ENCODE measurements around the gene TMEM209.
A peak's percentile ranks its signal among the peaks of the same experiment; 100 is the strongest.

- TF ChIP-seq TAF1 (IDR thresholded peaks at IDR 0.05; ENCODE audit: low read depth, low read length): no peak
- no peak for TF ChIP-seq POLR2A (IDR thresholded peaks at IDR 0.05; ENCODE audit: low read depth, low read length)
- peak; percentile 38; the same call in 1 of the 2 replicates for TF ChIP-seq SPI1 (IDR thresholded peaks at IDR 0.05; ENCODE audit: low read depth, low read length)
Observed at GRCh38 chr7:130228840-130229502, 23.8 kb upstream of the TMEM209 start.
